ENCODE data around the gene KLHL35.

Gene KLHL35

GRCh38 chr11:75469785-75470405 lies 36.9 kb upstream of the KLHL35 start:
- DNase-seq (ENCODE audit: low spot score): no peak

GRCh38 chr11:75468534-75469340 lies 35.7 kb upstream of the KLHL35 start:
- DNase-seq (ENCODE audit: low spot score): no peak

GRCh38 chr11:75467881-75468280 lies 34.9 kb upstream of the KLHL35 start:
- no peak for DNase-seq (ENCODE audit: low spot score)

GRCh38 chr11:75467311-75467710 lies 34.3 kb upstream of the KLHL35 start:
- no peak for DNase-seq (ENCODE audit: low spot score)

- no peak for DNase-seq (ENCODE audit: low spot score)
Measured at GRCh38 chr11:75465701-75466531, 32.9 kb upstream of the KLHL35 start.

GRCh38 chr11:75463106-75463774 lies 30.2 kb upstream of the KLHL35 start:
- no peak for DNase-seq (ENCODE audit: low spot score)

- DNase-seq (ENCODE audit: low spot score): no peak
Measured at GRCh38 chr11:75462117-75462653, 29.2 kb upstream of the KLHL35 start.

GRCh38 chr11:75461151-75461550 lies 28.1 kb upstream of the KLHL35 start:
- no peak for DNase-seq (ENCODE audit: low spot score)

- DNase-seq (ENCODE audit: low spot score): no peak
Measured at GRCh38 chr11:75456596-75457183, 23.7 kb upstream of the KLHL35 start.

GRCh38 chr11:75454987-75455386 lies 22.0 kb upstream of the KLHL35 start:
- DNase-seq (ENCODE audit: low spot score): no peak

- no peak for DNase-seq (ENCODE audit: low spot score)
Measured at GRCh38 chr11:75453916-75454655, 21.1 kb upstream of the KLHL35 start.

- peak; percentile 22 for DNase-seq (ENCODE audit: low spot score)
Measured at GRCh38 chr11:75450826-75451821, 18.1 kb upstream of the KLHL35 start.

GRCh38 chr11:75450236-75450635 lies 17.2 kb upstream of the KLHL35 start:
- no peak for DNase-seq (ENCODE audit: low spot score)

- no peak for DNase-seq (ENCODE audit: low spot score)
Measured at GRCh38 chr11:75449776-75450175, 16.8 kb upstream of the KLHL35 start.

- no peak for DNase-seq (ENCODE audit: low spot score)
Measured at GRCh38 chr11:75449271-75449670, 16.3 kb upstream of the KLHL35 start.

GRCh38 chr11:75447415-75447814 lies 14.4 kb upstream of the KLHL35 start:
- no peak for DNase-seq (ENCODE audit: low spot score)

GRCh38 chr11:75445315-75445953 lies 12.4 kb upstream of the KLHL35 start:
- peak; percentile 74 for DNase-seq (ENCODE audit: low spot score)

GRCh38 chr11:75443043-75443442 lies 10.0 kb upstream of the KLHL35 start:
- no peak for DNase-seq (ENCODE audit: low spot score)

Data from CD4-positive, alpha-beta T cell treated with Interleukin-2 at 100 ng/mL for 4 hours (primary cell).